Pancreas (tissue), 10 donors: ENCODE measurements around the gene THSD4. TPM values are rescaled to one million over a fixed set of nuclear protein-coding genes. Genes with fewer than 3 reads are reported as not detected.

Experiments used
- ATAC-seq, 4 donors: fragments of 200-7000 bp; cut with Tn5 transposase; one replicate each; pipeline versions ENCODE4 v1.8.0 to v1.9.1; 2020; ENCODE audit warnings: mild to moderate bottlenecking in 4 of 4, moderate library complexity in 4 of 4
- DNase-seq, 6 donors: peaks; one replicate each; pipeline ENCODE4 v3.0.0-alpha.2; 2020
- FAIRE-seq: peaks from 2 replicates; lab custom pipeline; 2012; peaks lifted over from hg19 to GRCh38; lab: Jason Lieb, UNC
- H3K27ac ChIP-seq, 4 donors: fragments of 200-600 bp; sonication (generic); 1 replicate in 3 of 4; 2 replicates in 1 of 4; pipeline versions ENCODE4 v1.5.0 to v1.8.0; 2020
- H3K27me3 ChIP-seq, 4 donors: fragments of 200-600 bp; one replicate each; pipeline ENCODE4 v1.8.0; 2021
- H3K36me3 ChIP-seq, 3 donors: fragments of 200-600 bp; sonication (generic) in 1 of 3; one replicate each; pipeline versions ENCODE4 v1.5.0 to v1.8.0; 2020 to 2021
- H3K4me1 ChIP-seq, 3 donors: fragments of 200-600 bp; one replicate each; pipeline ENCODE4 v1.8.0; 2021
- H3K4me3 ChIP-seq, 4 donors: fragments of 200-600 bp; sonication (generic) in 2 of 4; one replicate each; pipeline versions ENCODE4 v1.5.0 to v1.8.0; 2020 to 2021
- H3K9me3 ChIP-seq, 4 donors: fragments of 200-600 bp; one replicate each; pipeline ENCODE4 v1.8.0; 2021
- WGBS, 2 donors: extraction: QIAGEN DNeasy Blood & Tissue Kit; methylation state at CpG; one replicate each; pipeline ENCODE4 v1.1.7; 2013; 5-methylcytosine and 5-hydroxymethylcytosine counted together
- intact Hi-C, 3 donors: fragments of 100-400 bp; cut with DNase I; formaldehyde crosslinking; loops; one replicate each; pipeline versions ENCODE4 v1.11.1 to v1.14.2; 2022
- polyA plus RNA-seq, 2 donors: library from polyadenylated mRNA; stranded (reverse); fragments of 200-250 nt; gene quantifications; one replicate each; pipeline ENCODE4 v1.2.3, GENCODE V29; 2013
- total RNA-seq, 6 donors: library from RNA; stranded (reverse); fragmentation: NEBNext Ultra II Directional in 4 of 6; extraction: Animal tissue kit (Norgen Biotek cat#: 25700) in 4 of 6; gene quantifications; one replicate each; pipeline versions ENCODE4 v1.2.1 to v1.2.4, GENCODE V29; 2021 to 2023
- TF ChIP-seq, protein P1 (sequence below), 4 donors: fragments of 200-600 bp; sonication (generic) in 3 of 4; IDR thresholded peaks; one replicate each; pipeline versions ENCODE4 v1.5.0 to v1.8.0; 2021; ENCODE audit warnings: antibody characterized with exemption in 4 of 4
- donor health status: healthy with polysubstance abuse.
- donor health status: DM: no; HTN: no; CAD: no; lungs with moderate emphysema.
- donor health status: DM: no; HTN: no; CAD: no.
- donor health status: control.
- donor health status: control.
- donor health status: Bipolar disorder and iron deficiency.
- donor health status: DM: yes; HTN: yes; CAD: no.
- donor health status: DM: no; HTN: no; CAD: no.
- donor health status: DM: no; HTN: no; CAD: no.
- donor health status: DM: yes; HTN: yes; CAD: no.

The THSD4 gene
- total and polyA plus RNA-seq, 8 donors, result 6.0 to 17.8 (median 13.3) TPM

DNA sequence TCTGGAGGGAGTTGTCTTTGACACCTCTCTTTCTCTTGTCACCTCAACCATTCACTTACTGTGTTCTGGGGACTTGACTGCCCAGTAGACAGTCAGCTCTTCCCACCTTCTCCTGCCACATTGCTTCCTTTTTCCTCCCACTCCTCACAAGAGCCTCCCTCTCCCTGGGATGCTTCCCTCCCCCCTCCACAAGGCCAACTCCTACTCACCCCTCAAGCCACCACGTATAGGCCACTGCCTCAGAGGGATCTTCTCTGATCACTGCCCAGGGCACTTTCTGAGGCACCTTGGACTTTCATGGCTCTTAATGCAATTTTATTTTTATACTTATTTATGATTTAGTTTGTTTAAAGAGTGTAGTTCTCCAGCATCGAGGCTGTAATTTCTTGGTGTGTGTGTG lies 23.2 kb downstream of the THSD4 start:
- 61 to 71% methylated on average over 2 of the region's 2 CpGs for WGBS, 2 donors
- DNase-seq (no peak), ATAC-seq (no peak), FAIRE-seq (no peak)
- no peaks in the 10 kb centered on the region for H3K4me1 ChIP-seq
- H3K36me3 ChIP-seq, result no peaks in the 10 kb centered on the region
- peak overlapping the region in 2 of 4 donors; percentile 41 to 71 for H3K27ac ChIP-seq
- no peaks in the 10 kb centered on the region for H3K27me3 ChIP-seq
- no peaks in the 10 kb centered on the region for H3K9me3 ChIP-seq
- intact Hi-C loops, result no loop called here
- H3K4me3 ChIP-seq, result no peak overlapping the region
- TF ChIP-seq, protein P1, sequence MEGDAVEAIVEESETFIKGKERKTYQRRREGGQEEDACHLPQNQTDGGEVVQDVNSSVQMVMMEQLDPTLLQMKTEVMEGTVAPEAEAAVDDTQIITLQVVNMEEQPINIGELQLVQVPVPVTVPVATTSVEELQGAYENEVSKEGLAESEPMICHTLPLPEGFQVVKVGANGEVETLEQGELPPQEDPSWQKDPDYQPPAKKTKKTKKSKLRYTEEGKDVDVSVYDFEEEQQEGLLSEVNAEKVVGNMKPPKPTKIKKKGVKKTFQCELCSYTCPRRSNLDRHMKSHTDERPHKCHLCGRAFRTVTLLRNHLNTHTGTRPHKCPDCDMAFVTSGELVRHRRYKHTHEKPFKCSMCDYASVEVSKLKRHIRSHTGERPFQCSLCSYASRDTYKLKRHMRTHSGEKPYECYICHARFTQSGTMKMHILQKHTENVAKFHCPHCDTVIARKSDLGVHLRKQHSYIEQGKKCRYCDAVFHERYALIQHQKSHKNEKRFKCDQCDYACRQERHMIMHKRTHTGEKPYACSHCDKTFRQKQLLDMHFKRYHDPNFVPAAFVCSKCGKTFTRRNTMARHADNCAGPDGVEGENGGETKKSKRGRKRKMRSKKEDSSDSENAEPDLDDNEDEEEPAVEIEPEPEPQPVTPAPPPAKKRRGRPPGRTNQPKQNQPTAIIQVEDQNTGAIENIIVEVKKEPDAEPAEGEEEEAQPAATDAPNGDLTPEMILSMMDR (IDR thresholded peaks at IDR 0.05), result no peak

DNA sequence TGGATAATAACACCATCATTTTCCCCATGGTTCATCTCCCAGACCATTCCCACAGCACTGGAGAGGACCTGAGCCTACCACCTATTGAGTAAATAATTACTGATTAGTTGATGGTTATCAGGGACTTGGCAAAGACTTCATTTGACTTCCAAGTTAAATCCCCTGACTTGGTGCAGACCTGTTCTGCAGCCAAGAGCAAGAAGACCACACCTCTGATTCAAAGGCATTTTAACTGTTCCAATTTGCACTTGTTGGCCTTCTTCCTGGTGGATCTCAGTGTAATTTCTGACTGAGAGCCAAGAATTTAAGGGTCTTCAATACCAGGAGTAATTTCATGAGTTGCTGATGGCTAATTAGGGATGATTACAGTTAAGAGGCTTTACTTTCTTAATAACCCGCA lies 24.0 kb downstream of the THSD4 start:
- 75 to 79% methylated on average over 1 of the region's 1 CpG for WGBS, 2 donors
- ATAC-seq, result no peak
- H3K27ac ChIP-seq, result peak overlapping the region in 1 of 4 donors; percentile 33
- no peaks in the 10 kb centered on the region for H3K36me3 ChIP-seq
- no peaks in the 10 kb centered on the region for H3K9me3 ChIP-seq
- intact Hi-C loops, result no loop called here
- no peaks in the 10 kb centered on the region for H3K4me1 ChIP-seq
- no peak overlapping the region for H3K4me3 ChIP-seq
- no peak for DNase-seq
- TF ChIP-seq, protein P1 (IDR thresholded peaks at IDR 0.05), result no peak
- H3K27me3 ChIP-seq, result no peaks in the 10 kb centered on the region
- no peak for FAIRE-seq

DNA sequence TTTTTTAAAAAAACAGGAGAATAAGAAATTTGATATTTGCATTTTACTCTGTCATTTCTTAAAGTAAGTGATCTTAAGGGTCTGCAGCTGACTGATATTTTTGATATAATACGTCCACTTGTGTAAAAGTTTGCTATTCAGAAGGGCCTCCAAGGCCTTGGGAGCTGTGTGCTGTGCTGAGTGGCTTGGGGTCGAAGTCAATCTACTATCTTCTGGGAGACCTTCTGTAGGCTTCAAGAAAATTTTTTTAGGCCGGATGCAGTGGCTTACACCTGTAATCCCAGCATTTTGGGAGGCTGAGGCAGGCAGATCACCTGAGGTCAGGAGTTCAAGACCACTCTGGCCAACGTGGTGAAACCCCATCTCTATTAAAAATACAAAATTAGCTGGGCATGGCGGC lies 26.3 kb downstream of the THSD4 start:
- Histone ChIP-seq H3K4me3 (no peak overlapping the region), H3K27me3 (no peaks in the 10 kb centered on the region), H3K36me3 (no peaks in the 10 kb centered on the region), H3K9me3 (no peaks in the 10 kb centered on the region), H3K27ac (no peak overlapping the region), H3K4me1 (no peaks in the 10 kb centered on the region)
- FAIRE-seq (no peak), DNase-seq (no peak), ATAC-seq (no peak)
- intact Hi-C loops, result no loop called here
- WGBS, 2 donors, result 73 to 82% methylated on average over 5 of the region's 5 CpGs
- TF ChIP-seq, protein P1 (IDR thresholded peaks at IDR 0.05), result no peak

DNA sequence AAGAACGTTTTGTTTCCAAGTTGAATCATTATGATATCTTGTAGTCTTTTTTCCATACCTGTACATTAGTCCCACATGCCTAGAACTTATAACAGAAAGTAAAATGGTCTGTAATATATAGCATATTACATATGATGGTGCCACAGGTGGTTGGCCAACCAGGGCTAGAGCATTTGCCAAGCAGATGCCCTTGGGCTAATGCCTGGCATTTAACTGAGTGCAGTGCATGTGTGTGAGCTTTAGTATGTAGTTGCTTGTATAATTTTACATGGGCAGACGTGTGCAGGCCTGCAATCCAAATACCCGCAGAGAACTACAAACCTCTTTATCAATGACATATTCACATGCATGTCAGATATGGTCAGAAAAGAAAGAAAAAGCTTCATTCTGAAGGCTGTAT lies 27.5 kb downstream of the THSD4 start:
- ATAC-seq (no peak), FAIRE-seq (no peak), DNase-seq (no peak)
- H3K27me3 ChIP-seq, result no peaks in the 10 kb centered on the region
- intact Hi-C loops, result no loop called here
- H3K9me3 ChIP-seq, result no peaks in the 10 kb centered on the region
- H3K27ac ChIP-seq, result no peak overlapping the region
- no peaks in the 10 kb centered on the region for H3K36me3 ChIP-seq
- H3K4me3 ChIP-seq, result no peak overlapping the region
- WGBS, 2 donors, result 69 to 79% methylated on average over 3 of the region's 3 CpGs
- TF ChIP-seq, protein P1 (IDR thresholded peaks at IDR 0.05), result no peak
- H3K4me1 ChIP-seq, result peaks cover 0 to 10% (median under 1%) of the 10 kb centered on the region in 3 donors

DNA sequence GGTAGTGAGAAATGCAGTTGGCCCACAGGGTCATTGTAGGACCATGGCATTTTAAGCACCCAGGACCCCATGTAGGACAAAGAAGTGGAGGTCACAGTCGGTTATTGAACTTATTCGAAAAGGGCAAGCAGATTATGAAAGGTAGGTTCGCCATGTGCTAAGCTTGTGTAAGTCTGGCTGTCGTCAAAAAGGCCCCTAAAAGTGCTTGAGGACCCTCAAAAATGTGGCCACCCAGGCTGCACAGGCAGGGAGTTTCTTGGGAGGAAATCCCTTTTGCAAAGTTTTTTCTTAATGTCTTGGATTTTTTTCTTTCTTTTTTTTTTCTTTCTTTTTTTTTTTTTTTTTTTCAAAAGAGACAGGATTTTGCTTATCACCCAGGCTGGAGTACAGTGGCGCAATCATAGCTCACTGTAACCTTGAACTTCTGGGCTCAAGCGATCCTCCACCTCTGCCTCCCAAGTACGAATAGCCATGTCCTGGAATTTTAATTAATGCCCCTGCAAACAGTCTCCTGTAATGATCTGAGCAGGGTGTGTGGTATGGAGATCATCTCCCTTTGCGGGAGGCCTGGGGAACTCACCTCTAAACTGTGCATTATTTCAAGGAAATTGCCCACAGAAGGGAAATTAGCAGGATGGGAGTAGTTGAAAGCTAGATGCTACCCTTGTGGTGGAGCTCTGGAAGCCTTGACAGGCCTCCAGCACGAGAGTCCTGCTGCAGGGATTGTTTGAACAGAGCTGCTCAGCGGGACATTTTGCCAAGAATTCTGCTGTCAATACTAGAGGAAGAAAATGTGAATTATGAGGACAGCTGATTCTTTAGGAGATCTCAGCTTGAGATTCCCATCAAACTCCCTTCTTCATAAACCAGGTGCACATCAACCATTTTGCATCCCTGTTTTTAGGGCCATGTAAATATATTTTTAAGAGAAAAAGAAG lies 28.4 kb downstream of the THSD4 start:
- Histone ChIP-seq H3K27ac (peak overlapping the region; percentile 14 to 77 (median 26)), H3K4me1 (peaks cover 0 to 10% (median 4%) of the 10 kb centered on the region in 3 donors), H3K27me3 (no peaks in the 10 kb centered on the region), H3K9me3 (no peaks in the 10 kb centered on the region), H3K4me3 (no peak overlapping the region), H3K36me3 (no peaks in the 10 kb centered on the region)
- intact Hi-C loops, result no loop called here
- ATAC-seq (no peak), FAIRE-seq (no peak), DNase-seq (no peak)
- WGBS, 2 donors, result 54 to 56% methylated on average over 10 of the region's 10 CpGs
- TF ChIP-seq, protein P1 (IDR thresholded peaks at IDR 0.05), result no peak
